ENCODE results near the gene DGCR6L.
A peak's percentile ranks its signal among the peaks of the same experiment; 100 is the strongest.
"Not testable (repeated sequence)": the region's sequence is repeated elsewhere in the genome, so short reads cannot be mapped to it uniquely, and the experiment has no call there.

Gene DGCR6L

GRCh38 chr22:20319041-20319744 lies 667 bp downstream of the DGCR6L start:
- Mint-ChIP-seq H3K27me3 (no peaks in the 10 kb centered on the region), H3K4me3 (peak overlapping the region; percentile 92), H3K9me3 (no peaks in the 10 kb centered on the region), H3K36me3 (ENCODE audit: insufficient read depth) (peaks cover 5% of the 10 kb centered on the region), H3K27ac (ENCODE audit: low read depth) (peak overlapping the region; percentile 82), H3K4me1 (peaks cover 47% of the 10 kb centered on the region)
- no peak for DNase-seq (ENCODE audit: low spot score in 2 of 2)
- no peak for ATAC-seq (replicated peaks; ENCODE audit: extremely low read depth, poor library complexity, severe bottlenecking)

GRCh38 chr22:20318043-20318688 lies 1.7 kb downstream of the DGCR6L start:
- not testable (repeated sequence) for H3K27ac Mint-ChIP-seq (ENCODE audit: low read depth); DNase-seq (ENCODE audit: low spot score in 2 of 2); ATAC-seq (replicated peaks; ENCODE audit: extremely low read depth, poor library complexity, severe bottlenecking); H3K9me3 Mint-ChIP-seq; H3K27me3 Mint-ChIP-seq; H3K36me3 Mint-ChIP-seq (ENCODE audit: insufficient read depth)
- H3K4me1 Mint-ChIP-seq = peaks cover 40% of the 10 kb centered on the region
- H3K4me3 Mint-ChIP-seq = peak overlapping the region; percentile 92

- H3K9me3 Mint-ChIP-seq; ATAC-seq (replicated peaks; ENCODE audit: extremely low read depth, poor library complexity, severe bottlenecking); H3K27ac Mint-ChIP-seq (ENCODE audit: low read depth); H3K27me3 Mint-ChIP-seq; H3K36me3 Mint-ChIP-seq (ENCODE audit: insufficient read depth): not testable (repeated sequence)
- peak overlapping the region; percentile 92 for H3K4me3 Mint-ChIP-seq
- peak in 1 of 2 donors; percentile 17 for DNase-seq (ENCODE audit: low spot score in 2 of 2)
- peaks cover 33% of the 10 kb centered on the region for H3K4me1 Mint-ChIP-seq
Observed at GRCh38 chr22:20317402-20318042, 2.3 kb downstream of the DGCR6L start.

GRCh38 chr22:20316844-20317401 lies 2.9 kb downstream of the DGCR6L start:
- H3K4me3 Mint-ChIP-seq = no peak overlapping the region
- no peak overlapping the region for H3K27ac Mint-ChIP-seq (ENCODE audit: low read depth)
- no peaks in the 10 kb centered on the region for H3K9me3 Mint-ChIP-seq
- H3K27me3 Mint-ChIP-seq = no peaks in the 10 kb centered on the region
- DNase-seq (ENCODE audit: low spot score in 2 of 2) (no peak), ATAC-seq (replicated peaks; ENCODE audit: extremely low read depth, poor library complexity, severe bottlenecking) (no peak)
- peaks cover 2% of the 10 kb centered on the region for H3K36me3 Mint-ChIP-seq (ENCODE audit: insufficient read depth)
- peaks cover 31% of the 10 kb centered on the region for H3K4me1 Mint-ChIP-seq

- DNase-seq (ENCODE audit: low spot score in 2 of 2) = no peak
- no peaks in the 10 kb centered on the region for H3K9me3 Mint-ChIP-seq
- no peak overlapping the region for H3K27ac Mint-ChIP-seq (ENCODE audit: low read depth)
- H3K27me3 Mint-ChIP-seq = no peaks in the 10 kb centered on the region
- H3K4me1 Mint-ChIP-seq = peaks cover 25% of the 10 kb centered on the region
- peaks cover 2% of the 10 kb centered on the region for H3K36me3 Mint-ChIP-seq (ENCODE audit: insufficient read depth)
- ATAC-seq (replicated peaks; ENCODE audit: extremely low read depth, poor library complexity, severe bottlenecking) = no peak
- no peak overlapping the region for H3K4me3 Mint-ChIP-seq
Observed at GRCh38 chr22:20316217-20316843, 3.5 kb downstream of the DGCR6L start.

GRCh38 chr22:20315337-20316216 lies 4.3 kb downstream of the DGCR6L start:
- DNase-seq (ENCODE audit: low spot score in 2 of 2) (peak in 1 of 2 donors; percentile 11), ATAC-seq (replicated peaks; ENCODE audit: extremely low read depth, poor library complexity, severe bottlenecking) (no peak)
- Mint-ChIP-seq H3K4me3 (no peak overlapping the region), H3K9me3 (no peaks in the 10 kb centered on the region), H3K27me3 (no peaks in the 10 kb centered on the region), H3K36me3 (ENCODE audit: insufficient read depth) (peaks cover 2% of the 10 kb centered on the region), H3K27ac (ENCODE audit: low read depth) (no peak overlapping the region), H3K4me1 (peaks cover 18% of the 10 kb centered on the region)

GRCh38 chr22:20314741-20315336 lies 5.0 kb downstream of the DGCR6L start:
- not testable (repeated sequence) for H3K4me3 Mint-ChIP-seq; ATAC-seq (replicated peaks; ENCODE audit: extremely low read depth, poor library complexity, severe bottlenecking); H3K27me3 Mint-ChIP-seq; H3K36me3 Mint-ChIP-seq (ENCODE audit: insufficient read depth); H3K9me3 Mint-ChIP-seq; H3K27ac Mint-ChIP-seq (ENCODE audit: low read depth)
- peak; percentile 7 to 12 for DNase-seq (ENCODE audit: low spot score in 2 of 2)
- H3K4me1 Mint-ChIP-seq = peaks cover 15% of the 10 kb centered on the region

- H3K9me3 Mint-ChIP-seq; H3K36me3 Mint-ChIP-seq (ENCODE audit: insufficient read depth); H3K27ac Mint-ChIP-seq (ENCODE audit: low read depth); H3K27me3 Mint-ChIP-seq; H3K4me3 Mint-ChIP-seq; ATAC-seq (replicated peaks; ENCODE audit: extremely low read depth, poor library complexity, severe bottlenecking): not testable (repeated sequence)
- peaks cover 15% of the 10 kb centered on the region for H3K4me1 Mint-ChIP-seq
- peak in 1 of 2 donors; percentile 6 for DNase-seq (ENCODE audit: low spot score in 2 of 2)
Observed at GRCh38 chr22:20314206-20314605, 5.7 kb downstream of the DGCR6L start.

GRCh38 chr22:20313306-20314077 lies 6.4 kb downstream of the DGCR6L start:
- peak in 1 of 2 donors; percentile 5 for DNase-seq (ENCODE audit: low spot score in 2 of 2)
- H3K4me1 Mint-ChIP-seq = peaks cover 16% of the 10 kb centered on the region
- ATAC-seq (replicated peaks; ENCODE audit: extremely low read depth, poor library complexity, severe bottlenecking); H3K36me3 Mint-ChIP-seq (ENCODE audit: insufficient read depth); H3K27me3 Mint-ChIP-seq; H3K27ac Mint-ChIP-seq (ENCODE audit: low read depth); H3K4me3 Mint-ChIP-seq; H3K9me3 Mint-ChIP-seq: not testable (repeated sequence)

GRCh38 chr22:20312396-20313191 lies 7.3 kb downstream of the DGCR6L start:
- H3K4me1 Mint-ChIP-seq = peaks cover 12% of the 10 kb centered on the region

More at GRCh38 chr22:20312396-20313191, 7.3 kb downstream of the DGCR6L start:
- no peaks in the 10 kb centered on the region for H3K9me3 Mint-ChIP-seq
- DNase-seq (ENCODE audit: low spot score in 2 of 2) = peak in 1 of 2 donors; percentile 5
- ATAC-seq (replicated peaks; ENCODE audit: extremely low read depth, poor library complexity, severe bottlenecking) = no peak
- H3K27me3 Mint-ChIP-seq = no peaks in the 10 kb centered on the region
- peaks cover 3% of the 10 kb centered on the region for H3K36me3 Mint-ChIP-seq (ENCODE audit: insufficient read depth)
- no peak overlapping the region for H3K4me3 Mint-ChIP-seq
- H3K27ac Mint-ChIP-seq (ENCODE audit: low read depth) = no peak overlapping the region
